ENCODE results near the gene VASH2.
"Not testable (repeated sequence)": the region's sequence is repeated elsewhere in the genome, so short reads cannot be mapped to it uniquely, and the experiment has no call there.

GRCh38 chr1:212993960-212994359 is 43.6 kb downstream of the VASH2 start:
- TF ChIP-seq CTCF, POLR2A (IDR thresholded peaks at IDR 0.05): not testable (repeated sequence)

Measured in adrenal gland (tissue), 5 donors.